Activated CD4-positive, alpha-beta T cell treated with anti-CD3 and anti-CD28 coated beads for 48 hours (primary cell): ENCODE measurements around the gene SRSF1.
"Not testable (repeated sequence)": the region's sequence is repeated elsewhere in the genome, so short reads cannot be mapped to it uniquely, and the experiment has no call there.

Experiments used
- DNase-seq: peaks from one replicate; pipeline ENCODE4 v3.0.0-alpha.2; 2020

Gene SRSF1

DNA sequence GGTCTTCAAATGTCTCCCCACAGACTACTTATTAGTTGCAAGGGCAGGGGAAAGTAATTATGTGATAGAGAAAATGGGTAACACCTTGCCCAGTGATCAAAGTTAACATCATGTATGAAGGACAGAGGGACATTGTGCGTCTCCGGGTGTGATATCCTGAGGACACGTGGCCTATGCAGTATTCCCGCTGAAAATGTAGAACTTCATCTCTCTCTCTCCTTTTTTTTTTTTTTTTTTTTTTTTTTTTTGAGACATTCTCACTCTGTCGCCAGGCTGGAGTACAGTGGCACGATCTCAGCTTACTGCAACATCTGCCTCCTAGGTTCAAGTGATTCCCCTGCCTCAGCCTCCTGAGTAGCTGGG lies 43.9 kb downstream of the SRSF1 start:
- no peak for DNase-seq

DNA sequence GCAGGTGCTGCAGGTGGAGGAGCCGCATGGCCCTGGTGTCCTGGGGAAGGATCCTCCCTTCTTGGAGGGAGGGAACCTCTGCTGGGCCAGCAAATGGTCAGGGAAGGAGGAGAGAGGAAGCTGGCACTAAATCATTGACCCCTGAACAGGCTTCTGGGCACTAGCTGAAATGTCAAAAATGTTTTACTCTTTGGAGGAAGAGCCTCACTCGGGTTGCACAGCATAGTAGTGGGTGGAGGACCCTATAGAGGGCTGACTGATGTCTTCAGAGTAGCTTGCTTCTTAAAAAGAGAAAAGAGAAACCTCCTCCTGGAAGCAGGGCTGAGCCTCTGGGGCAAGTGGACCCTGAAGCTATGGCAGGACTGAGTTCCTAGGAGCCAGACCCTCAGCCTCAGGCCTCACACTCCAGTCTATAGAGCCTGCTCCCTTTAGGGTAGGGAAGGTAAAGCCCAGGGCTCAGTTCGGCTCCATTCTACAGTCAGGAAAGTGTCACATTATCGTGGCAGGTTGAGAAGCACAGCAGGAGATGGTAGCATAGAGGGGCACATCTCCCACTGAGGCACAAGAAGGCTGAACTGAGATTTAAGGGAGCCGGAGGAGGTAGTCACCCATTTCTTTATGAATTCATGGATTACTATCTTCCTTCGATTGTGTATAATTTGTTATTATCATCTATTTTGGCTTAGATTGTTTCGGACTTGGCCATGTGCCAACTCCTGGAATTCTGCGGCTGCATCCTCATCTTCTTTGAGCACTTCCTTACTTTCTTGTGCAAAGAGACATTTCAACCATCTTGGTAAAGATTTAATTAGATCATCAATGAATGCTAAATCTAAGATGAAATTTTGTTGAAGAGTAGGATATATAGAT lies 44.5 kb downstream of the SRSF1 start:
- DNase-seq = no peak

DNA sequence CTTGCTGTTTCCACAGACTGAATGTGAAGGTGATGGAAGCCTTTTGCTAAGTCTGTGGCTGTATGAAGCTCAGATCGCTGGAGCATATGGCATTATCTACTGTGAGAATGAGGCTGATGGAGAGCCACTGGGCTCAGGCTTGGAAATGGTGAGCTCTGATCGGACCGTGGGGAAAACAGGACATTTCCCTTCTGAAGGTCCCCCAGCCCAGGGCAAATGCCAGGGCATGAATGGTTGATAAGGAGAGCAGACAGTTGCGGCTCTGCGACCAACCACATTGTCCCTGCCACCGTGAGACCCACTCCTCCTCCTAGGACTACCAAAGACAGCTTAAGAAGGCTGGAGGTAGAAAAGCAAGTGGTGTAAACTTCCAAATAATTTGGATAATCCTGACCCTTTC lies 47.1 kb downstream of the SRSF1 start:
- DNase-seq = no peak

DNA sequence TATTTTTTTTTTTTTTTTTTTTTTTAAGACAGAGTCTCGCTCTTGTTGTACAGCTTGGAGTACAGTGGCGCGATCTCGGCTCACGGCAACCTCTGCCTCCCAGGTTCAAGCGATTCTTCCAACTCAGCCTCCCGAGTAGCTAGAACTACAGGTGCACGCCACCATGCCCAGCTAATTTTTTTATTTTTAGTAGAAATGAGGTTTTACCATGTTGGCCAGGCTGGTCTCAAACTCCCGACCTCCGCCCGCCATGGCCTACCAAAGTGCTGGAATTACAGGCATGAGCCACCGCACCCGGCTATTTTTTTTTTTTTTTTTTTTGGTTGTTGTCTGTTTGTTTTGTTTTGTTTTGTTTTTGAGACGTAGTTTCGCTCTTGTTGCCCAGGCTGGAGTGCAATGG lies 48.7 kb downstream of the SRSF1 start:
- DNase-seq = not testable (repeated sequence)

DNA sequence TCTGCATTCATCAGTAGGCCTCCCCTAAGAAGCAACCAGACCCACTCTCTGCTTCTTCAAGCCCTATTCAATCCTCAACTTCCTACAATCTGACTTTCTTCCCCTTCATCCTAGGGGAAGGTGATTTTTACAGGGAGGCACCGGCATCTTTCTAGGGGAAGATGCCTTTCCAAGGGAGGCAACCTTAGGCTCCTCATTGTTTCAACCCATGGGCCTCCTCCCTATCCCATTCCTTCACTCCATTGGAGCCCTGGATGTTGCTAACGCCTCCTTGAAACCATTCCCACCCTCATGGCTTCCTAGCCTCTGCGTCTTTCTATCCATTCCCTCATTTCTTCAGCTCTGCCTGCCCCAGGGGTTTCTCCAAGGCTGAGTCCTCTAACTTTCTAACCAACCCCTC lies 49.2 kb downstream of the SRSF1 start:
- no peak for DNase-seq

DNA sequence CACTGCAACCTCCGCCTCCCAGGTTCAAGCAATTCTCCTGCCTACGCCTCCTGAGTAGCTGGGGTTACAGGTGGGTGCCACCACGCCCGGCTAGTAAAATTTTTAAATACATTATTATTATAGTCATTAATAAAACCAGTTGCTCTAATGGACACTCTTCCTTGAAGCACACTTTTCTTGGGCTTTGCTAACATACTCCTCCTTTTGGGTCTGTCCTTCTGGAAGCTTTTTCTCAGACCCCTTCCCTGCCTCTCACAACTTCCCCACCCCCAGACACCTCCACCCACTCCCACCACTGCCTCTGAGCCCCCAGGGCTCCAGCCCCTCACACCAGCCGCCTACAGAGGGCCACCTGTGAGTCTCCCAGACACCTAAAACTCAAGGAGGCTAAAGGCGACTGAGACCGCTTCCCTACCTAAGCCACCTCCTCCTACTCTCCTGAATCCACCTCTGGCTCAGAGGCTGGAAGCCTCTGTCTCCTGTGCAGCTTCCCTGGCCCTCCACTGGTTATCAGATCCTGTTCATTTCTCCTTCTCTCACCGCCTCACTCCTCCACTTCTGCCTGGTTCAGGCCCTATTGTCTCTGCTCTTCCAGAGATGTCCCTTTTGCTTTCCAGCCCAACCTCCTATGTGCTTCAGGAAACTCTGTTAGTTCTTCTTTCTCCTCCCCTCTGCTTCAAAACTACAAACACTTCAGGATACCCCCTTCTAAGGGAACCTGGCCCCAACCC lies 49.8 kb downstream of the SRSF1 start:
- DNase-seq = no peak

DNA sequence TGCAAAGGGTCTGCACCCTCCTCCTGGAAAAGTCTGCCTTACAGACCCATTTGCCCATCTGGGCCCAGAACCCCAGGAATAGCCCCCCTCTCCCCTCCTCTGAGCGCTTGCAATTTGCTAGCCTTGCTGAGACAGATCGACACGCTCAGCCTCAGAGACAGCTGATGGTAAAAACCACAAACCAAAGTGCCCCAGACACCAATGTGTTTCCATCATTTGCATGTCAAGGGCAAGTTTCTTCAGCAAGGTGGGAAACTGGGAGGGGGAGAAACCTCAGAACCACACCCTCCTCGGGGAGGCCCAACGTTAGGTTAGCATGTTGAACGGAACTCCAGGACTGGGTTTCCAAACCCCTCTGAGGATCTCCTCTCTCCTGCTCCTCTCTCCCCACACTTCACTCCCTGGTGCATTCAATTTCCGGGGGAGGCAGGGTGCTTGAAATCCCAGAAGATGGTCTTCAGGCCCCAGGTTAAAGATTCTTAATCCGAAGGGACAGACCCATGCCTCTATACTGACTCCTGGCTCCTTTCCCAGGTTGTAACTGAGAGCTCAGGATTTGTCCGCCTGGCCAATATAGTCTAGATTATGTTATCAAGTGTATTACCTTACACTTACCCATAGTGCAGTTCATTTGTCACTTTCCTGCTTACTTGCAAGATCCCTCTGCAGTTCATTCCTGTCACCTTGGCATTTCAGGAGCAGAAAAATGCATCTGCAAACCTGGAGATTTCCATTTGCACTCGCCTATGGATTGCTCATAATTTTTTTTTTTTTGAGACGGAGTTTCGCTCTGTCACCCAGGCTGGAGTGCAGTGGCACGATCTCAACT lies 50.5 kb downstream of the SRSF1 start:
- peak; percentile 40 for DNase-seq

DNA sequence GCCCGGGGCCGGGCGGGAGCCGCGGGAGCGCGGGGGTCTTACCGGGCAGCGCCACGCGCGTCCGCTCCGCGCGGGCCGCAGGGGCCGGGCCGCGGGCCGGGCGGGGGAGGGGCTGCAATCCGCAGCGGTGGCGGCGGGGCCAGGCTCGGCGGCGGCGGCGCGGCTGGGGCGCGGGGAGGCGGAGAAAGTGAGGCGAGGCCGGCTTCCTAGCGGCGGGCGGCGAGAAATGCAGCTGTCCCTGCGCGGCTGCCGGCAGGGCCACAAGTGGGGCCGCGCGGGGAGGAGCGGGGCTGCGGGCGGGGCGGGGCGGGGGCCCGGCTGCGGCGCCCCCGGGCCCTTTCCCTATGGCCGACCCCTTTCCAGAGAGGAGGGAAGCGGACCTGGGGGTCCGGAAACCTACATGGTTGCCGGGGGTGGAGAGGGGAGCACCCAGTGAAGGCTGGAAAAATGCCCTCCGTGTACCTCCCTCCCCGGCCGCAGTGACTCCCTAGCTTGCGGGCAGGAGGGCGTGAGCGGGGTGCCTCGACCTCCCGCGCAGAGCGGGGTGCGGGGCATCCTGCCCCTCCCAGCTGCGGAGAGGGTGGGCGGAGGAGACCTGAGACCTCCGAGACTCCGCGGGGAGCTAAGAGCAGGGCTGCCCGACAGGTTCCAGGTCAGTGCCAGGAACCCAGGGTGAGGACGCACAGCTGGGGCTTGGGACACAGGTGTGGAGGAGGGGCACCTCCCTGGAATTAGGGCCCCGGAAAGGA lies 51.7 kb downstream of the SRSF1 start, which contains the start of gene CUEDC1:
TSS of gene CUEDC1 (minus strand) at position 230 of the 749 bp plus-strand sequence. CDS start 69,848 bp downstream, outside the sequence.
- peak; percentile 77 for DNase-seq

DNA sequence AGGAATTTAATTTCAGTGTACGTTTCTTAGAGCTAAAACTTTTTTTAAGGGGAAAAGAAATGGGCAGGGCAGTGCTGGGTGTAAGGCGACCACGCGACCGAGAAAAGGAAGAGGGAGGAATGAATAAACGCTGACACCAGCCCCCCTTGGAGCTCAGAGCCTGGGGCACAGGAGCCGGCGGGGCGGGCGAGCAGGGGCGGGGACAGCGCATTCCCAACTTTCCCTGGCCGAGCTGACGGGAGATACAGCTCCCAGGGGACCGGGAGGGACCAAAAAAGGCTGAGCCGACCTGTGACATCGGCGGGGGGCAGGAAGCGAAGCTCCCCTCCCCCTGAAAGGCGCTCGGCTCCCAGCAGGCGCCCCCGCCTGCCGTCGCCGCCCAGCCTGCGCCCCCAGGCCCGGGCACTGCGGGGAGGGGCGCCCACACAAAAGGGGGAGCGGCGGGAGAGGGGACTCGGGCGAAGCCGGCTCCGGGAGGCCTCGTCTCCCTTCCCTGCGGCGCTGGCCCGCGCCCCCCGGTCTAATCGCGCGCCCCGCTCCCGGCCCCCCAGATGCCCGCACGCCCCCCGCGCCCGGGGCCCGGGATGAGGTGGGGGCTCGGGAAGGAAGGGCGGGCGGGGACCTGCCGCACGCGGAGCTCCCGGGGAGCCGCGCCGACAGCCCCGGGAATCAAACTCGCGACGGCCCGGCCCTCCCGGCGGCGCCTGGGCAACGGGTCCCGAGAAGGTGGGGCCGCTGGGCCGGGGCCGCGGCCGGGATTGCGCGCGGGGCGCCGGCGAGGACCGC lies 52.5 kb downstream of the SRSF1 start:
- DNase-seq = no peak

DNA sequence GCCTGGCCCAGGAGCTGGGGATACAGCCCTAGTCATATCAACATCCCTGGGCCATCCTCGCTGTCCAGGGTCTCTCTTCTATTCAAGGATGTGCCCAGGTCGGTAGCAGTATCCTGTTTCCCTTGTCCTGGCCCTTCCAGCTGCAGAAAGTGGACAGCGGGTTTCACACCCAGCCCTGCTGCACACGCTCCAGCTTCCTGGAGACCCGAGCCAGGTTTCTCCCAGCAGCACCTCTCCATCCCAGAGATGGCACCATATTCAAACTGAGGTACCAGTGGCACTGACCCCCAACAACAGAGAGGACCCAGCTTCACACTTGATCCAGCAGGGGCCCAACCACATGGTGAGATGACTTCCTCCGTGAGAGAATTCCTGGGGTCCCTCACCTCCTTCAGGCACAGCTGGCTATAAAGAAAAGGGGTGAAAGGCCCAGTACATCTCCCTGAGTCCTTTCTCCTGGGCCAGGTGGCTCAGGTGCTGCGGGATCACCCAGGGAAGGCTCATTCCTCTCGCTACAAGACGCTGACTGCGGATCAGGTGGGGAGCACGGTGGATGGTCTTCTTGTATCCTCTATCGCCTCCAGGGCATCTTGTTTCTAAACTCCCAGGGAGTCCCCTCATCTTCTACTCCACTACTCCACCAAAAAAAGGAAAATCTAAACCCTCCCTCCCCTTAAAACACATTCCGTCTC lies 53.2 kb downstream of the SRSF1 start:
- DNase-seq = no peak
